GM18505 (cell line): ENCODE data around the gene ZNF117.
A peak's percentile ranks its signal among the peaks of the same experiment; 100 is the strongest.
"Not testable (repeated sequence)": the region's sequence is repeated elsewhere in the genome, so short reads cannot be mapped to it uniquely, and the experiment has no call there.

ENCODE experiments used
- ATAC-seq: cut with Tn5 transposase; IDR thresholded peaks from one replicate; pipeline ENCODE4 v1.9.1; 2021; ENCODE audit not compliant: unreplicated experiment
- POLR2A ChIP-seq: IDR thresholded peaks from 4 replicates; pipeline ENCODE4 v1.6.1; 2011; ENCODE audit warnings: borderline replicate concordance; ENCODE audit not compliant: insufficient read depth, insufficient read length; ENCODE audit errors: extremely low read depth

ZNF117 gene

DNA sequence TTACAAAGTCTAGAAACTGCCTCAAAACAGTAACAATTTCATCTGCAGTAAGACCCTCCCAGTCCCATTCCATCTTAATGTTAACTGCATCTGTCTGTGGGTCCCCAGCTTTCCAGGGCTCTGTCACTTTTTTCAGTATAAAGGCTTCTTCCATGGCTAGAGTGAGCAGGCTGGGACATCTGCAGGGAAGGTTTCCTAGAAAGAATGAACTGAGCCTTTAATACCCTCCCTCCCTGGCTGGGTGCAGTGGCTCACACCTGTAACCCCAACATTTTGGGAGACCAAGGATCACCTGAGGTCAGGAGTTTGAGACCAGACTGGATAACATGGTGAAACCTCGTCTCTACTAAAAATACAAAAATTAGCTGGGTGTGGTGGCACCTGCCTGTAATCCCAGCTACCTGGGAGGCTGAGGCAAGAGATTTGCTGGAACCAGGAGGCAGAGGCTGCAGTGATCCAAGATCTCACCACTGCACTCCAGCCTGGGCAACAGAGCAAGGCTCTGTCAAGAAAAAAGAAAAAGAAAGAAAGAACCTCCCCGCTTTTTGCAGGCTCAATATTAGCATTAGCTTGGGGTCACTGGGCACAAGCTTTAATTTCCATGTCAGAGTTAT, 12.2 kb upstream of the ZNF117 start:
- TF ChIP-seq POLR2A, result no peak
- ATAC-seq, result no peak

DNA sequence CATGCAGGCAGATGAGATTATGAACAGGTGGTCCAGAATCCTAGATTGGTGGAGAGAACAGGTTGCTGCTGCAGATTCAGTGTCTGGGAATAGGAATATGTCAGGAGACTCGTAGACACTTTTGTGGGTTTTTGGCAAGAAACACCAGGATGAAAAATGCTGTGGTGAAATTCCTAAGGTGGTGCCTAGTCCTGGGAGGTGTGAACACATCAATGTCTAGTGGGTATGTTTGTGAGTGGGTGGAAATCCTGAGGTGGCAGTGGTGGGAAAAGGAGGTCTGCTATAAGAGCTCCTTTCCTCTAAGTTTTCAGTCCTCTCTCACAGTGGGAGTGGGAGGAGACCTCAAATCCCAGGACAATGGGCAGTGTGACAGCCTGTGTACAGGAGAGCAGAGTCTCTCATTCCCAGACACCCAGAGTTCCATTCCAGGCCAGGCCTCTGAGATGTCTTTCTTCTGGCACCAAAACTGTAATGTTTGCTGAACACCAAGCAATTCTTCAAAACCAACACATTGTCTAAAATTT, 10.5 kb upstream of the ZNF117 start:
- TF ChIP-seq POLR2A, result no peak
- ATAC-seq, result no peak

DNA sequence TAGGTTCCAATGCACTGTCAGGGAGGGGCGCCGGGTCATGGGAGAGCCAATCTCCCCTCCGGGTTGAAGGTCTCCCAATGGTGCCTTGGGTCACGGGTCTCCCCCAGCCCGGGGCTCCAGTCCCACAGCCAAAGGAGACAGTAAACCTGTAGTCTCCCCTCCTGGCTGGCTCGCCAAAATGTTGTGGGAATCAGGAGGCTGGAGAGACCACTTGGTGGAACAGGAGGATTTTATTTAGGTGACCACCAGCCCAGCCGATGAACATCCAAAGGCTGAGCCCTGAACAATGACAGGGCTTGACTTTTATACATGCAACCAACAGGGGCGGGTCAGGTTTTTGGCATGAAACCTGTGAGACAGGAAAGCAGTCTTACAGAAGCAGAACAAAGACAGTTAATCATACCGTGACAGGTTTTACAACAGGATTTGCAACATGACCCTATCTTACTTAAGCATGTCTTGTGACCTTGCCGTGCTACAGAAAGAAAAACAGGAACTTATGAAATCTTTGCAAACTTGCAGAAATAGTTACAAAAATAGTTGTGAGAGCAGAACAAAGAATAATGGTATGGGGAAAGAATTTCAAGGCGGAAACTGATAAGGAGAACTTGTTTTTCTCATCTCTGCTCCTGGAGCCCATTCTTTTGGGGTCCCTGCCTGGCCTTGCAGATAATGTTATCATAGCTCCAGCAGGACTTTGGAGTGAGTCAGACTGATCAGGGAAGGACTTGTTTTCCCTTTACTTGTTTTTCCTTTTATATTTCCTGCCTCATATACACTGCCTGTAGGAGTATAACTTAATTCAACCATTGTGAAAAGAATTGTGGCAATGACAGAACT, 8.5 kb upstream of the ZNF117 start:
- no peak for TF ChIP-seq POLR2A
- peak; percentile 91 for ATAC-seq

DNA sequence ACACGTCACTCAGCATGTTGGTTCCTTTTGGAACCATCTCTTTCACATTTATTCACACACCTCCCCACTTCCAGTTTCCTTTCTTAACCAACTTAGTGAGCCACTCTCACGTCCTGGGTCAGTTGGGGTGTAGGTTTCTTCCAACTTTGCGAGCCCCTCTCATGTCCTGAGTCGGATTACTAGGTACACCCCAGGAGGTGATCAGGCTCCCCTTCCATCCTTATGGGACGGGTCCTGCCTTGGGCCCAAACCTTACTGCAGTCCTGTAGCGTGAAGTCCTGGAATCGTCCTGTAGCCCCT, 8.0 kb upstream of the ZNF117 start:
- ATAC-seq, result no peak
- no peak for TF ChIP-seq POLR2A

DNA sequence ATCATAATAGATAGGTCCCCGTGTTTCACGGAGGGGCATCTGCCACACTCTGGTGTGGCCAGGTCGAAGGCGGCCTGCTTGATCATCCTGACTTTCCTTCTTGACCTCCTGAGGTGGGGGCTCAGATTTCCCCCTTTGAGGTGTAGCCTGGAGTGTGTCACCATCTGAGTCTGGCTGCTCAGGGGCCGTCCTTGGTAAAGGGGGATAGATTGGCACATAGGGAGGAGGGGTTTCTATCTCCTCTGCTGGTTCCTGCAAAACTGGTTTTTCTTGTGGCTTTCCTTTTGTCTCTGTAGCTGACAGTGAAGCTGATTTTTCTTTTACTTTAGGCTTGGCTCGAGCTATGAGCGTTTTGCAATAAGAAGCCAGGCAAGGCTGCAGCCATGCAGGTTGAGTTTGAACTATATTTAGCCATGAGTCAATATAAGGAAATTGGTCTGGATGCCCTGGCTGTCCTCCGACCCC, 7.1 kb upstream of the ZNF117 start:
- TF ChIP-seq POLR2A, result no peak
- ATAC-seq, result no peak

- no peak for TF ChIP-seq POLR2A
- no peak for ATAC-seq
Observed at GRCh38 chr7:64997164-64997908, 6.5 kb upstream of the ZNF117 start.

DNA sequence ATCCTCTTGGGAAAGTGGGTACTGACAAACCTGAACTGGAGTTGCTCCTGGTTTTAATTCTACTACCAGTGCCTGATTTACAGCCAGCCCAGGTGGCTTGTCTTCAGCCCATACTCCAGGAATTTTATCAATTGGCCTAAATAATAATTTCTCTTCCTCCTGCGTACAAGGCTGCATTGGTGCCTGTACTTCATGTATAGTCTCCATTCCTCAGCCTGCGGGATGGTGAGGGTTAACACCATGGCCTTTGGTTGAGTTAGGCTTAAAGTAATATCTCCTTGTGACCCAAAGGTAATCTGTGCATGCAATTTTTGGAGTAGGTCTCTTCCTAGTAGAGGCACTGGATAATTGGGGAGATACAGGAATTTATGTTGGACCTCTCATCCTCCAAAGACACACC, 5.5 kb upstream of the ZNF117 start:
- TF ChIP-seq POLR2A, result no peak
- ATAC-seq, result no peak

GRCh38 chr7:64993901-64994300, 3.1 kb upstream of the ZNF117 start:
- TF ChIP-seq POLR2A, result no peak
- no peak for ATAC-seq

DNA sequence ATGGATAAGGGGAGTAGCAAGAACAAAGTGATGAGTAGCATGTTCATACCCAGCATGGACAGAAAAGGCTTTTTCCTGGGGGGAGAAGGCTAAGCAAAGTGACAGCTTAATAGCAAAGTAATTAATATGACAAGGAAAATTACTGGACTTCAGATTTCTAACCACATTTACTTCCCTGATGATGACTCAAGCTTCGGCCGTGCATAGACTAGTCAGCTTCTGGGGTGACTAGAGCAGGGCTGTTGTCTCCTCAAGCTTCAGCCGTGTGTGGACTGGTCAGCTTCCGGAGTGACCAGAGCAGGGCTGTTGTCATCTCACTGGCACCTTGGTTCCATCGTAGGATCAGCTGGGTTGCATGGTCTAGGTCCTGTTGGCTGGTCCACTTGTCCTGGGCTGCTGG, 2.1 kb upstream of the ZNF117 start:
- ATAC-seq, result no peak
- TF ChIP-seq POLR2A, result no peak

DNA sequence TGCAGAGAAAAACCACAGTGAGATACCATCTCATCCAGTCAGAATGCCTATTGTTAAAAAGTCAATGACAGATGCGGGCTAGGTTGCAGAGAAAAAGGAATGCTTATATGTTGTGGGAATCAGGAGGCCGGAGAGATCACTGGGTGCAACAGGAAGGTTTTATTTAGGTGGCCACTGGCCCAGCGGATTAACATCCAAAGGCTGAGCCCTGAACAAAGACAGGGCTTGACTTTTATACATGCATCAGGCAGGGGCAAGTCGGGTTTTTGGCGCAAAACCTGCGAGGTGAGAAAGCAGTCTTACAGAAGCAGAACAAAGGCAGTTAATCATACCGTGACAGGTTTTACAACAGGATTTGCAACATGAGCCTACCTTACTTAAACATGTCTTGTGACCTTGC, 620 bp downstream of the ZNF117 start:
- TF ChIP-seq POLR2A, result no peak
- ATAC-seq, result no peak

DNA sequence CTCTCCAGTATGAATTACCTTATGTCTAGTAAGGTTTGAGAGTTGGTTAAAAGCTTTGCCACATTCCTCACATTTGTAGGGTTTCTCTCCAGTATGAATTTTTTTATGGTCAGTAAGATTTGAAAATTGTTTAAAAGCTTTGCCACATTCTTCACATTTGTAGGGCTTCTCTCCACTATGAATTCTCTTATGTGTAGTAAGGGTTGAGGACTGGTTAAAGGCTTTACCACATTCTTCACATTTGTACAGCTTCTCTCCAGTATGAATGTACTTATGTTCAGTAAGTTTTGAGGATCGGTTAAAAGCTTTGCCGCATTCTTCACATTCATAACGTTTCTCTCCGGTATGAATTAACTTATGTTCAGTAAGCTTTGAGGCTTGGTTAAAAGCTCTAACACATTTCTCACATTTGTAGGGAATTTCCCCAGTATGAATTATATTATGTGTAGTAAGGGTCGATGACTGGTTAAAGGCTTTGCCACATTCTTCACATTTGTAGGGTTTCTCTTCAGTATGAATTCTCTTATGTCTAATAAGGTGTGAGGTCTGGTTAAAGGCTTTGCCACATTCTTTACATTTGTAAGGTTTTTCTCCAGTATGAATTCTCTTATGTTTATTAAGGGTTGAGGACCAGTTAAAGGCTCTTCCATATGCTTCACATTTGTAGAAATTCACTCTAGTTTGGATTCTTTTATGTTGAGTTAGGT, 12.2 kb downstream of the ZNF117 start:
- no peak for TF ChIP-seq POLR2A
- ATAC-seq, result no peak

DNA sequence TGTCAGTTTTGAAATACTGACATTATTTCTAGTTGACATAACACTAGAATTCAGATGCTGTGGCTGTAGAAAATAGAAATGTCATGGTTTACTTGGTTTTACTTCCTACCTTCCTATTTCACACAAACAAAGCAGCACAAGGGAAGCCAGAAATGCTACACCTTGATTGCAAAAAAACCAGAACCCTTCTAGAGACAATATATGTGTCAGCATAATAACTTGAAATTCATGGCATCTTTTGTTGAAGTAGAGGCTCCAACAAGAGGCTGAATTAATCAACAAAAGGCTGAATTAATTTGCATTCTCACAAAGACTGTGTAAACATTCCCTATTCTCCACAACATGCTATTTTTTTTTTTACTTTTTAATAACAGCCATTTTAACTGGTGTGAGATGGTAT, 25.2 kb downstream of the ZNF117 start:
- no peak for TF ChIP-seq POLR2A

DNA sequence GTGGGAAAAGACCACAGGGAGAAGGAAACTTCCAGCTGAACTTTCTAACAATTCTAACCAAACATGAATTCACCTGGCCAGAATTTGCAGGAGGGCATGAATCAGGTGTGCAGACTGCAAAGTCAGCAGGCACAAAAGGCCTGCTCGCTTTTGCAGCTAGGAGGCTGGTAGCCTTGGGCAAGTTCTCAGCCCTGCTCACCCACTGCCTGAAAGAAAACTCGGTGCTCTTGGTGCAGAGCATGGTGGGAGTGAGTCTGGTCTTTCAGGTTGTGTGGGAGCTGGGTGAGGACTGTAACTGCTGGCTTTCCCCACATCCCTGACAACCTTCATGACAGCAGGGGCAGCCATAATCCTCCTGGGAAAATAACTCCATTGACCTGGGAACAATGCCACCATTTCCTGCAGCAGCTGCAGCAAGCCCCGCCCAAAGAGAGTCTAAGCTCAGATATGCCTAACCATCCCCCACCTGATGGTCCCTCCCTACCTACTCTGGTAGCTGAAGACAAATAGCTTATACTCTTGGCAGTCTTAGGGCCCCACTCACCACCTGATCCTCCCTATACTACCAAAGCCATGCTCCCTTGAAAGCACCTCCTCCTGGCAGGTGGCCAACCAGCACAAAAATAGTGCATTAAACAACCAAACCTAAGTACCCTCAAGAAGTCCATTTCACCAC, 31.6 kb downstream of the ZNF117 start:
- ATAC-seq, result no peak
- TF ChIP-seq POLR2A, result no peak

More for the DNA sequence above, 25.2 kb downstream of the ZNF117 start:
- no peak for ATAC-seq

DNA sequence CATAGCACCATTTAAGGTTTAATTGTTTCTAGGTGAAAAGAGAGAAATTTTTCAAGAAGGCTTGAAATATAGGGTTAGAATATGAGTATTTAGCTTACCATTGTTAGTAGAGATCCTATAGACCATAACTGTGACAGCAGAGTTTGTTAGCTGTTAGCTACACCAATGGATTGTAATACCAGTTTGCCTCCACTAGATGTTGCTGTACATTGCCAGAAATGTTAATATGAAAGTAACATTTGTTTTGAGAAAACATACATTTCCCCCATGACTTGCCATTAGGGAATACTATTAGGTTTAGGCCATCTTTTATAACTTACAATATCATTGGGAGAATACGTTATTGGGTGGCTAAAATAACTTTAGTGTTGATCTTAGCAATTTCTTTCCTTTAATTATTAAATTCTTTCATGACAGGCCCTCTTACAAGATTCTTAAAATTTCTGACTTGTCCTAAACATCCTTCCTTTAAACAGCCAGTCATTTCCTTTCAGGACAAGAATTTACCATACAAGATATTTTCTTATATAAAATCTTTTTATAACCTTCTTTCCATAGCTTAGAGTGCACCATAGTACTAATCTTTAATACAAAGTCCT, 39.5 kb downstream of the ZNF117 start:
- TF ChIP-seq POLR2A, result no peak
- peak; percentile 64 for ATAC-seq

GRCh38 chr7:64950673-64951072, 40.2 kb downstream of the ZNF117 start:
- not testable (repeated sequence) for ATAC-seq

- ATAC-seq, result not testable (repeated sequence)
Observed at GRCh38 chr7:64948774-64949173, 42.1 kb downstream of the ZNF117 start.
